Activated CD4-positive, alpha-beta T cell treated with anti-CD3 and anti-CD28 coated beads, Interleukin-2, amount 50 U/mL, for 1 hour (primary cell): ENCODE results near the gene CLSTN3.

Experiments used
- DNase-seq: peaks from one replicate; pipeline ENCODE4 v3.0.0-alpha.2; 2020

CLSTN3 gene

GRCh38 chr12:7129872-7130691, at the start of gene CLSTN3:
CLSTN3 (plus strand) TSS chr12:7130371; CDS start chr12:7130649, 278 bp downstream.
- DNase-seq = peak; percentile 82

GRCh38 chr12:7081037-7081436, 49.1 kb upstream of the CLSTN3 start:
- DNase-seq = no peak

- no peak for DNase-seq
Measured at GRCh38 chr12:7083125-7083524, 47.0 kb upstream of the CLSTN3 start.

- DNase-seq = no peak
Measured at GRCh38 chr12:7089196-7089871, 40.8 kb upstream of the CLSTN3 start.

GRCh38 chr12:7090222-7090998, 39.8 kb upstream of the CLSTN3 start:
- no peak for DNase-seq

GRCh38 chr12:7091171-7091570, 39.0 kb upstream of the CLSTN3 start:
- DNase-seq = no peak

- no peak for DNase-seq
Measured at GRCh38 chr12:7091660-7092228, 38.4 kb upstream of the CLSTN3 start.

- DNase-seq = peak; percentile 73
Measured at GRCh38 chr12:7092229-7092985, 37.8 kb upstream of the CLSTN3 start, which contains the start of gene C1R. C1R (minus strand) TSS chr12:7092445; CDS start chr12:7092388, 57 bp downstream.

- DNase-seq = no peak
Measured at GRCh38 chr12:7092986-7093460, 37.1 kb upstream of the CLSTN3 start.

- no peak for DNase-seq
Measured at GRCh38 chr12:7093486-7093885, 36.7 kb upstream of the CLSTN3 start.

GRCh38 chr12:7093892-7094291, 36.3 kb upstream of the CLSTN3 start:
- no peak for DNase-seq

- no peak for DNase-seq
Measured at GRCh38 chr12:7096006-7096932, 33.9 kb upstream of the CLSTN3 start.

- no peak for DNase-seq
Measured at GRCh38 chr12:7096979-7097378, 33.2 kb upstream of the CLSTN3 start.

- no peak for DNase-seq
Measured at GRCh38 chr12:7099290-7099996, 30.7 kb upstream of the CLSTN3 start.

- DNase-seq = no peak
Measured at GRCh38 chr12:7100239-7100638, 29.9 kb upstream of the CLSTN3 start.

- DNase-seq = no peak
Measured at GRCh38 chr12:7101047-7101693, 29.0 kb upstream of the CLSTN3 start.

GRCh38 chr12:7101694-7102131, 28.5 kb upstream of the CLSTN3 start:
- DNase-seq = no peak

- DNase-seq = no peak
Measured at GRCh38 chr12:7102582-7102981, 27.6 kb upstream of the CLSTN3 start.

- DNase-seq = no peak
Measured at GRCh38 chr12:7103837-7104584, 26.2 kb upstream of the CLSTN3 start.
